Myocyte (in vitro differentiated cells): ENCODE measurements around the gene MAPK13. TPM values are rescaled to one million over a fixed set of nuclear protein-coding genes. Genes with fewer than 3 reads are reported as not detected.
"Not testable (repeated sequence)": the region's sequence is repeated elsewhere in the genome, so short reads cannot be mapped to it uniquely, and the experiment has no call there.

Experiments used
- DNase-seq: peaks from one replicate; pipeline ENCODE4 v3.0.0-alpha.2; 2012; ENCODE audit warnings: low read depth
- total RNA-seq: library from RNA; depleted of rRNA; stranded (reverse); fragments of >200 nt; gene quantifications from 2 replicates; pipeline ENCODE4 v1.2.3, GENCODE V29; 2014

Gene MAPK13
- total RNA-seq, 1 donor from 2014 or later, result 0.80 TPM

- no peak for DNase-seq
These were observed 3.5 kb upstream of the MAPK13 start for GRCh38 chr6:36126553-36127458.

DNA sequence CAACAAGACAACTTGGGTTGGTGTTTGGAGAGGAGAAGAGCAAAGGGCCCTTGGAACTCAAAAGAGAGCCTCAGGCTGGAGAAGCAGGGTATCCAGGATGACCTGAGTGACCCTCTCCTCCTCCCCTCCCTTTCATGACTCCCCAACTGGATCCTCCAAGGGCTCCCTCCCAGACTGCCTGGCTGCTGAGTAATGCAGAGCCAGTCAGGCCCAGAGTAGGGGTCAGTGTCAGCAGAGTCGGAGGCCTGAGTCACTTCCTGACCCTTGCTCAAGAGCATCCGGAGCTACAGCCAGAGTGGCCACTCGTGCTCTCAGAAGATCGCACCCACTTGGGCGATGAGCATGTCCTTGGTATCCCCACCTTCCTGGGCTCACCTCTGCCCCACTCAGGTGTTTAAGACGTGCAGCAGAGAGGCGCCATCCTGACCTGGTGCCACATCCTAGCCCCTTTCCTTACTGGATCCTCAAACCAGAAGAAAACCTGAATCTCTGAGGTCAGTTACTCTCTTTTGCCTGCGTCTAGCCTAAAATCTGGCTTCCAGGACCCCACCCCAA is 2.8 kb upstream of the MAPK13 start:
- DNase-seq, result peak; percentile 54

GRCh38 chr6:36128073-36128472 is 2.2 kb upstream of the MAPK13 start:
- DNase-seq, result no peak

- no peak for DNase-seq
These were observed 1.5 kb upstream of the MAPK13 start for GRCh38 chr6:36128793-36129192.

DNA sequence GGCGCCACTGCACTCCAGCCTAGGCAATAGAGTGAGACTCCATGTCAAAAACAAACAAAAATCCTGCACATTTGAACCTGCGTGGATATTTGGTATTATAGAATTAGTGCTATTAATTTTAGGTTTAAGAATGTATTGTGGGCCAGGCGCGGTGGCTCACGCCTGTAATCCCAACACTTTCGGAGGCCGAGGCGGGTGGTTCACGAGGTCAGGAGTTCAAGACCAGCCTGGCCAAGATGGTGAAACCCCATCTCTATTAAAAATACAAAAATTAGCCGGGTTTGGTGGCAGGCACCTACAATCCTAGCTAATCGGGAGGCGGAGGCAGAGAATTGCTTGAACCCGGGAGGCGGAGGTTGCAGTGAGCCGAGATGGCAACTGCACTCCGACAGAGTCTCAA is 979 bp upstream of the MAPK13 start:
- DNase-seq, result not testable (repeated sequence)

GRCh38 chr6:36130667-36131510 is 576 bp downstream of the MAPK13 start:
- no peak for DNase-seq

GRCh38 chr6:36131511-36132245 is 1.4 kb downstream of the MAPK13 start:
- peak; percentile 44 for DNase-seq

GRCh38 chr6:36132246-36132895 is 2.1 kb downstream of the MAPK13 start:
- no peak for DNase-seq

- DNase-seq, result no peak
These were observed 2.8 kb downstream of the MAPK13 start for GRCh38 chr6:36133148-36133547.

GRCh38 chr6:36133912-36134311 is 3.6 kb downstream of the MAPK13 start:
- DNase-seq, result no peak

DNA sequence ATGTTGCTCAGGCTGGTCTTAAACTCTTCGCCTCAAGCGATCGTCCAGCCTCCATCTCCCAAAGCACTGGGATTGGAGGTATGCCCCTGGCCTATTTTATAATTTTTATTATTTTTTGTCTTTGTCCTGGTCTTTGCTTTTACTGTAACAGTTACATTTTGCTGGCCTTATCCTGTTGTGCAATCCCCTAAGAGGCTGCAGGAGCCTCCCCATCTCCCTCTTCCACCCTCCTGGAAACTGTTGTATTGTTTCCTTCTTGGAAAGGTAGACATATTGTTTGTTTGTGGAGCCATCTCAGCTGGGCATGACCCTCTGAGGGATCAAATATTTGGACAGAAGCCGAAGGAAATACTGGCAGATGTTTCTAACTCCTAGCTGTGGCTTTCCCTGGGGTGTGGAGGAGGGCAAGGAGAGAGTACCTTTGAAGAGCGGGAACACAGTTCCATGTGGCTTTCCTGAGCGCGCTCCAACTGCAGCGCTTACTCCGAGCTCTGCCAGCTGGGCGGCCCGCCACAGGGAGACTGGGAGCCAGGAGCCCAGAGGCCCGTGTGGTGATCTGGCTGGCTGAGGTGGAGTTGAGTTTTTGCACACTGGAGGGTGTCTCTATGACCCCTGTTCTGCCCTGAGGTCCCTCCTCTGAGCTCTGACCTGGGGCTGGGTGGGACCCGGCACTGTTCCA is 4.9 kb downstream of the MAPK13 start:
- no peak for DNase-seq

- no peak for DNase-seq
These were observed 5.7 kb downstream of the MAPK13 start for GRCh38 chr6:36136034-36136433.

- DNase-seq, result no peak
These were observed 6.2 kb downstream of the MAPK13 start for GRCh38 chr6:36136551-36136950.

GRCh38 chr6:36138667-36139066 is 8.4 kb downstream of the MAPK13 start:
- DNase-seq, result no peak

DNA sequence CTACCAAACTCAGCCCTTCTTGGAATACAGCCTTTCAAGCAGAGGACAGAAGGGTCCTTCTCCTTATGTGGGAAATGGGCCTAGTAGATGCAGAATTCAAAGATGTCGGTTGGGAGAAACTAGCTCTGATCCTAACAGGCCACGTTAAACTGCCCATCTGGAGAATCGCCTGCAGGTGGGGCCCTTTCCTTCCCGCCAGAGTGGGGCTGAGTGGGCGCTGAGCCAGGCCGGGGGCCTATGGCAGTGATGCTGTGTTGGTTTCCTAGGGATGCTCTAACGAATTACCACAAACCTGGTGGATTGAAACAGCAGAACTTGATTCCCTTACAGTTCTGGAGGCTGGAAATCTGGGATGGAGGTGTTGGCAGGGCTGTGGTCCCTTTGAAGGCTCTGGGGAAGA is 9.1 kb downstream of the MAPK13 start:
- DNase-seq, result no peak

- peak; percentile 94 for DNase-seq
These were observed 9.8 kb downstream of the MAPK13 start for GRCh38 chr6:36139991-36140710.

DNA sequence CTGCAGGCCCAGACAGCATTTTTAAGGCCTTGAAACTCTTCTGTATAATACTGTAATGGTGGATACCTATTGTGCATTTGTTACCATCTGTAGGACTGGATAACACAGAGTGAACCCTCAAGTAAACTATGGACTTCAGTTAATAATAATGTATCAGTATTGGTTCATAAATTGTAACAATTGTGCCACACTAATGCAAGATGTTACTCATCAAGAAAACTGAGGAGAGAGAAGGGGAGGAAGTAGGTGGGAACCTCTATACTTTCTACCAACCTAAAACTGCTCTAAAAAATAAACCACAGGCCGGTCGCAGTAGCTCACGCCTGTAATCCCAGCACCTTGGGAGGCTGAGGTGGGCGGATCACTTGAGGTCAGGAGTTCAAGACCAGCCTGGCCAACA is 10.8 kb downstream of the MAPK13 start:
- DNase-seq, result no peak

GRCh38 chr6:36141961-36142360 is 11.6 kb downstream of the MAPK13 start:
- DNase-seq, result no peak
